ENCODE measurements around the gene BAG5.

GRCh38 chr14:103520657-103521437 lies 41.6 kb downstream of the BAG5 start:
- TF ChIP-seq CTCF (IDR thresholded peaks at IDR 0.05): peak in 5 of 6 experiments; percentile 17 to 66 (median 54)
- TF ChIP-seq POLR2A (IDR thresholded peaks at IDR 0.05): peak; percentile 30 to 66

All from thyroid gland (tissue), 4 donors.